ENCODE measurements around the gene CD40LG. TPM values are rescaled to one million over a fixed set of nuclear protein-coding genes. Genes with fewer than 3 reads are reported as not detected.

The CD40LG gene
- total and polyA plus RNA-seq, 2 of the 13 experiments (the other 11 are each of a cell fraction or from before 2014, with no cell fraction given) = not detected

- TF ChIP-seq ZNF343 (CRISPR knock-in tag; IDR thresholded peaks at IDR 0.05) = no peak
- no peak for TF ChIP-seq ZNF431 (CRISPR knock-in tag; IDR thresholded peaks at IDR 0.05; ENCODE audit: borderline replicate concordance, low read depth)
- TF ChIP-seq ZC3H4 (CRISPR knock-in tag; IDR thresholded peaks at IDR 0.05; ENCODE audit: borderline replicate concordance) = no peak
- TF ChIP-seq ZNF687 (CRISPR knock-in tag; IDR thresholded peaks at IDR 0.05) = no peak
- TF ChIP-seq ZNF234 (CRISPR knock-in tag; conservative IDR thresholded peaks at IDR 0.05) = no peak
- no peak for TF ChIP-seq ZNF609 (CRISPR knock-in tag; IDR thresholded peaks at IDR 0.05; ENCODE audit: borderline replicate concordance)
- TF ChIP-seq TBL1XR1 (IDR thresholded peaks at IDR 0.05; ENCODE audit: borderline replicate concordance, low read length, partially characterized antibody) = no peak
Observed at GRCh38 chrX:136600059-136600458, 47.9 kb upstream of the CD40LG start (continued).
